Mesothelial cell of epicardium (in vitro differentiated cells): Measurements from ENCODE around the gene PARD3. TPM values are rescaled to one million over a fixed set of nuclear protein-coding genes. Genes with fewer than 3 reads are reported as not detected.
A peak's percentile ranks its signal among the peaks of the same experiment; 100 is the strongest.

Experiments used
- DNase-seq, 2 experiments: peaks; one replicate each; pipeline ENCODE4 v3.0.0; 2021; ENCODE audit warnings: low spot score in 2 of 2; ENCODE audit not compliant: unreplicated experiment in 2 of 2
- H3K27ac Mint-ChIP-seq: 2 replicates; pipeline ENCODE4 v1.8.0; 2021; ENCODE audit warnings: mixed read lengths
- H3K27me3 Mint-ChIP-seq: 2 replicates; pipeline ENCODE4 v1.8.0; 2021; ENCODE audit warnings: low read depth, mixed read lengths
- H3K36me3 Mint-ChIP-seq: 2 replicates; pipeline ENCODE4 v1.8.0; 2021; ENCODE audit warnings: mixed read lengths
- H3K4me1 Mint-ChIP-seq: 2 replicates; pipeline ENCODE4 v1.8.0; 2021; ENCODE audit warnings: mixed read lengths
- H3K4me3 Mint-ChIP-seq: 2 replicates; pipeline ENCODE4 v1.8.0; 2021; ENCODE audit warnings: mild to moderate bottlenecking, moderate library complexity, mixed read lengths
- H3K9me3 Mint-ChIP-seq: 2 replicates; pipeline ENCODE4 v1.8.0; 2021; ENCODE audit warnings: mixed read lengths
- CTCF ChIP-seq: fragments of 200-600 bp; sonication (generic); IDR thresholded peaks from one replicate; pipeline ENCODE4 v1.5.0; 2021; ENCODE audit warnings: antibody characterized with exemption; ENCODE audit not compliant: unreplicated experiment
- total RNA-seq: library from RNA; stranded (reverse); gene quantifications from 3 replicates; pipeline ENCODE4 v1.2.1, GENCODE V29; 2021

Gene PARD3
- total RNA-seq, 1 donor from 2014 or later, result 73.2 TPM

DNA sequence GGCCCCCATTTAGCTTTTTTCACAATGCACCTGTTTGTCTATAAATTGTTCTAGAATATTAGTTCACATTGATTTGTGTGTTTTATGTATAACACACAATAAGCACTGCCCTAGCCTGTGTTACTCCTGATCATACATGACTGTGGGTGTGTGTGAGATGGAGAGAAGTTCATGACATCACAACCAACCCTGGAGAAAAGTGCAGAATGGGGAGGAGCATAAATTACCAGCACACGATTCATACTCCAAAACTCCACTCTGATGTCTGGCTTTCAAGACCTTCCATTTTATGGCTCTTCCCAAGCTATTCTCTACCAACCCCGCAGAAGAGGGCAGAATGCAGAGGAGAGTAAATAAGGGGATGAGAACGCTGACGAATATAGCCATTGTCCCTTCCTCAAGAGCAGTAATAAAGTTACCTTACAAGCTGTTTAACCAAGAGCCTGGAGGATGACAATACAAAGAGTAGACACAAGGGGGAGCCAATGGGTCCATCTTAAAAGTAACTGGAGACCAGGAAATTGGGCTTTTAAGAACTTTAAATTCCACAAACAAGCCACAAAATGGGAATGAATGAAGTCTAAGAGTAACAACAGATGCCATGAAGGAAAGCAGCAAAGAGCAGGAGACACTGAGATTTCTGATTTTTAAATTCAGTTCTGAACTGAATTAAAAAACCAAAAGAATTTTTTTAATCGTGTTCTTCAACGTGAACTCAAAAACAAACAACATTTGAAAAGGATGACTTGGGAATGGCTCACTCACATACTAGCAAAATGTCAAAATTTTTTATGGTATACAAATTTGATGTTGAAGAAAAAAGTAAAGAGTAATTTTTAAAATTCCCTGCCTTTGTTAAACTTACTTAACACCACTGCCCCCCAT lies 159.6 kb downstream of the PARD3 start:
- H3K9me3 Mint-ChIP-seq, result no peaks in the 10 kb centered on the region
- H3K27me3 Mint-ChIP-seq, result no peaks in the 10 kb centered on the region
- H3K36me3 Mint-ChIP-seq, result no peaks in the 10 kb centered on the region
- no peak overlapping the region for H3K27ac Mint-ChIP-seq
- H3K4me1 Mint-ChIP-seq, result peaks cover 41% of the 10 kb centered on the region
- DNase-seq, result peak in 1 of 2 experiments; percentile 54
- peak; percentile 82 for TF ChIP-seq CTCF
- no peak overlapping the region for H3K4me3 Mint-ChIP-seq

DNA sequence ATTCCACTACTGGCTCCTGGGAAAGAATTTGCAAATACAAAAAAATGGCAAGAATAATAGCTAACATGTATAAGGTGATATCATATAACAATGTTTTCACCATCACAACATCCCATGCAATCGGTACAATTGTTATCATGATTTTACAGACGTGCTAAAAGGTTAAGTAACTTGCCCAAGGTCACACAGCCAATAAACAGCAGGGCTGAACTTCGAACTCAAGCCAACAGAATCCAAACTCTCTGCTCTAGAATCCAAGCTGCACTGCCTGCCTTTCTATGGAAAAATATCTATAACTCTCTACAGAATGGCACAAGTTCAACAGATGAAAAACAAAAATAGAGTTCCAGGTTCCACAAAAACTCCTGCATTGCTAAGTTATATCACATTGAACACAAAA lies 160.9 kb downstream of the PARD3 start:
- TF ChIP-seq CTCF, result no peak
- H3K36me3 Mint-ChIP-seq, result no peaks in the 10 kb centered on the region
- H3K27me3 Mint-ChIP-seq, result no peaks in the 10 kb centered on the region
- no peak overlapping the region for H3K27ac Mint-ChIP-seq
- H3K4me1 Mint-ChIP-seq, result peaks cover 46% of the 10 kb centered on the region
- H3K4me3 Mint-ChIP-seq, result no peak overlapping the region
- no peaks in the 10 kb centered on the region for H3K9me3 Mint-ChIP-seq
- DNase-seq, result no peak

DNA sequence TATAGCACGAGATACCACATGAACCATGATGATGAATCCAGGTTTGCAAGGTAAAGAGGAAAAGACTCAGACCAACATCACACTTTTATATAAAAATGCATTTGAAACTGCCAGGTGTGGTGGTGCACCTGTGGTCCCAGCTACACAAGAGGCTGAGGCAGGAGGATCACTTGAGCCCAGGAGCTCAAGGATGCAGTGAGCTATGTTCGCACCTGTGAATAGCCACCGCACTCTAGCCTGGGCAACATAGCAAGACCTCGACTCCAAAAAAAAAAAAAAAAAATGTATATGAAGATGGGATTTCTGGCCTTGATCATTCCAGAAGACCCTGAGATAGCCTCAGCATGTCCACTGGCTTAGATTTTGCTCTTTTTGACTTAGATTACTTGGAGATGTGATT lies 161.6 kb downstream of the PARD3 start:
- Mint-ChIP-seq H3K36me3 (no peaks in the 10 kb centered on the region), H3K9me3 (no peaks in the 10 kb centered on the region), H3K27ac (no peak overlapping the region), H3K27me3 (no peaks in the 10 kb centered on the region), H3K4me3 (no peak overlapping the region), H3K4me1 (peaks cover 51% of the 10 kb centered on the region)
- no peak for DNase-seq
- no peak for TF ChIP-seq CTCF

DNA sequence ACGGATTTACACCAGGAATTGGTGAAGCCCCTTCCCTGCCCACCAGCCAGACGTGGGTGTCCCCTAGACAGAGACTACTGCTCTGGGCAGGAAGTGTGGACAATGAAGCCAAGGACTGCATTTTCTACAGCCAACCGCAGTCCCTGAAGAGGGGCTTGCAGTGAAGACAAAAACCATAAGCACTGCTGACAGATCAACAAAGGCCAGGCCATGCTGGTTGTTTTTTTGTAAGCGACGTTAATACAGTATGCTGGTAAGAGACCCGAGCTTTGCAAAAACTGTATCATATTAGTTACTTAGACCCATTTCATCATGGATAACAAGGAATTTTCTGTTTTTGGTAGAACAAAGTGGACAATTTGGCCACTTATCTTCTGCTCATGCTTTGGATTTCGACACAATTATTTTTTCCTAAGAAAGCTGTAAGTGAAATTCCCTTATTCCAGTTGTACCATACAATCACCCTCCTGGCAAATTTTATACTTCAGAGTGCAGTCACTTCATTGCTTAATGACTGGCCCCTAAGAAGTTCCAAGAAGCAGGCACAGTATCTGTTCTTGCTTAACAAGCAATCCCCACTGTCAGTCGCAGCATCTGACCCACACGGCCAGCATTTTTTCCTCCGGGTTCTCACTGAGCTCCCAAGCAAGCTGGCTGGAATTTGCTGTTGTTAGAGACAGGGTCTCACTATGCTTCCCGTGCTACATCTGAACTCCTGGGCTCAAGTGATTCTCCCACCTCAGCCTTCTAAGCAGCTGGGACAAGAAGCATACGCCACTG lies 163.5 kb downstream of the PARD3 start:
- Mint-ChIP-seq H3K4me1 (peaks cover 62% of the 10 kb centered on the region), H3K27me3 (no peaks in the 10 kb centered on the region), H3K27ac (peak overlapping the region; percentile 36), H3K4me3 (no peak overlapping the region), H3K9me3 (no peaks in the 10 kb centered on the region), H3K36me3 (no peaks in the 10 kb centered on the region)
- no peak for DNase-seq
- no peak for TF ChIP-seq CTCF

- TF ChIP-seq CTCF, result no peak
- peaks cover 51% of the 10 kb centered on the region for H3K4me1 Mint-ChIP-seq
- no peak for DNase-seq
Observed at GRCh38 chr10:34650156-34650555, 164.9 kb downstream of the PARD3 start.

More at GRCh38 chr10:34650156-34650555, 164.9 kb downstream of the PARD3 start:
- no peaks in the 10 kb centered on the region for H3K36me3 Mint-ChIP-seq
- no peak overlapping the region for H3K4me3 Mint-ChIP-seq
- H3K27ac Mint-ChIP-seq, result no peak overlapping the region
- H3K9me3 Mint-ChIP-seq, result no peaks in the 10 kb centered on the region
- H3K27me3 Mint-ChIP-seq, result no peaks in the 10 kb centered on the region
